A549 treated with Hydrocortisone at 1 μM for 4 hours (cell line): Measurements from ENCODE around the gene GAR1. TPM values are rescaled to one million over a fixed set of nuclear protein-coding genes. Genes with fewer than 3 reads are reported as not detected.

Source experiments
- total RNA-seq: library from RNA; stranded (reverse); fragments of 200-300 nt; extraction: Qiagen RNA extraction; gene quantifications from 5 replicates; pipeline ENCODE4 v1.2.3, GENCODE V29; 2022

Gene GAR1
- total RNA-seq = 41.2 to 45.9 TPM (median 43.5 TPM) in 5 replicates

GRCh38 chr4:109815151-109816081 is at the start of gene GAR1:
Gene GAR1 (plus strand): TSS chr4:109815762. CDS start chr4:109816165, 403 bp downstream.

GRCh38 chr4:109801895-109802319 is 13.7 kb upstream of the GAR1 start, which contains the start of gene CFI:
Gene CFI (minus strand): TSS chr4:109801999. CDS start chr4:109801971, 28 bp downstream.

GRCh38 chr4:109827672-109828071 is 12.1 kb downstream of the GAR1 start, which contains the start of gene RRH:
Gene RRH (plus strand): TSS chr4:109827972. CDS start chr4:109828028, 56 bp downstream.

GRCh38 chr4:109847896-109848442 is 32.4 kb downstream of the GAR1 start, which contains the start of gene LRIT3:
Gene LRIT3 (plus strand): TSS chr4:109848107. CDS start chr4:109848202, 95 bp downstream.

Other genes with a start within 250 kb of the GAR1 start
- gene CASP6, start 112.3 kb upstream of the GAR1 start, total RNA-seq = 14.4 to 18.4 TPM (median 16.1 TPM) in 5 replicates
- 3.6 to 13.0 TPM (median 10.2 TPM) in 5 replicates for gene PLA2G12A, start 85.7 kb upstream of the GAR1 start, total RNA-seq
- 0.37 to 0.76 TPM (median 0.60 TPM) in 5 replicates for gene CFI, start 13.8 kb upstream of the GAR1 start, total RNA-seq
- gene RRH, start 12.2 kb downstream of the GAR1 start, total RNA-seq = 0.10 to 0.16 TPM (median 0.14 TPM) in 3 of 5 replicates, not detected in the others
- gene LRIT3, start 32.3 kb downstream of the GAR1 start, total RNA-seq = 0.03 to 0.09 TPM (median 0.03 TPM) in 5 replicates
- 0.23 to 0.59 TPM (median 0.35 TPM) in 5 replicates for gene EGF, start 97.1 kb downstream of the GAR1 start, total RNA-seq